NCI-H1105 treated with DMSO at 0.1 percent for 48 hours (cell line): ENCODE data around the gene HSPH1.
A peak's percentile ranks its signal among the peaks of the same experiment; 100 is the strongest.

Source experiments
- DNase-seq: peaks from one replicate; lab custom pipeline; 2025; lab: John Stamatoyannopoulos, UW

HSPH1 gene

GRCh38 chr13:31161557-31162150, at the start of gene HSPH1:
Gene HSPH1 (minus strand): TSS chr13:31161904. CDS start chr13:31161582, 322 bp downstream.
- peak; percentile 92 for DNase-seq

- DNase-seq, result no peak
Observed at GRCh38 chr13:31209841-31210210, 48.1 kb upstream of the HSPH1 start.

- peak; percentile 88 for DNase-seq
Observed at GRCh38 chr13:31209172-31209840, 47.6 kb upstream of the HSPH1 start.

- DNase-seq, result no peak
Observed at GRCh38 chr13:31208559-31209122, 46.9 kb upstream of the HSPH1 start.

GRCh38 chr13:31207661-31208552, 46.2 kb upstream of the HSPH1 start:
- DNase-seq, result peak; percentile 63

- DNase-seq, result no peak
Observed at GRCh38 chr13:31204592-31204991, 42.9 kb upstream of the HSPH1 start.

GRCh38 chr13:31201341-31202031, 39.8 kb upstream of the HSPH1 start:
- DNase-seq, result peak; percentile 34

GRCh38 chr13:31200637-31200971, 38.9 kb upstream of the HSPH1 start:
- peak; percentile 24 for DNase-seq

- DNase-seq, result peak; percentile 58
Observed at GRCh38 chr13:31199849-31200636, 38.3 kb upstream of the HSPH1 start, which contains the start of gene B3GLCT. Gene B3GLCT (plus strand): TSS chr13:31199975. CDS start chr13:31200085, 110 bp downstream.

- no peak for DNase-seq
Observed at GRCh38 chr13:31199527-31199848, 37.8 kb upstream of the HSPH1 start.

GRCh38 chr13:31198519-31198918, 36.8 kb upstream of the HSPH1 start:
- DNase-seq, result no peak

- no peak for DNase-seq
Observed at GRCh38 chr13:31196992-31197391, 35.3 kb upstream of the HSPH1 start.

GRCh38 chr13:31195616-31196015, 33.9 kb upstream of the HSPH1 start:
- no peak for DNase-seq

GRCh38 chr13:31192306-31192705, 30.6 kb upstream of the HSPH1 start:
- DNase-seq, result no peak

GRCh38 chr13:31191748-31192147, 30.0 kb upstream of the HSPH1 start:
- no peak for DNase-seq

GRCh38 chr13:31184981-31185645, 23.4 kb upstream of the HSPH1 start:
- no peak for DNase-seq

- no peak for DNase-seq
Observed at GRCh38 chr13:31184451-31184850, 22.7 kb upstream of the HSPH1 start.

GRCh38 chr13:31182987-31183386, 21.3 kb upstream of the HSPH1 start:
- no peak for DNase-seq

- no peak for DNase-seq
Observed at GRCh38 chr13:31179754-31180153, 18.1 kb upstream of the HSPH1 start.

- DNase-seq, result no peak
Observed at GRCh38 chr13:31179241-31179640, 17.5 kb upstream of the HSPH1 start.
